ENCODE measurements around the gene FAM156B.
"Not testable (repeated sequence)": the region's sequence is repeated elsewhere in the genome, so short reads cannot be mapped to it uniquely, and the experiment has no call there.

GRCh38 chrX:52930214-52930613, 33.1 kb downstream of the FAM156B start:
- TF ChIP-seq POLR2AphosphoS5 (IDR thresholded peaks at IDR 0.05); CTCF (IDR thresholded peaks at IDR 0.05); EP300 (IDR thresholded peaks at IDR 0.05; ENCODE audit: low read depth): not testable (repeated sequence)

Measured in transverse colon (tissue), 4 donors.